ENCODE results near the gene TBC1D14. TPM values are rescaled to one million over a fixed set of nuclear protein-coding genes. Genes with fewer than 3 reads are reported as not detected.

TBC1D14 gene
- total and polyA plus RNA-seq, 2 of the 8 experiments (the other 6 are each of a cell fraction or from before 2014, with no cell fraction given) = 45.6 to 48.2 TPM

GRCh38 chr4:7060346-7061150, 150.9 kb downstream of the TBC1D14 start:
- CTCF ChIA-PET (ENCODE audit: partially characterized antibody) = interaction anchor here (1.7 to 2.9 kb wide), 2 partner anchors 10 to 14 kb away, joined by 5 to 15 read pairs; no protein-coding TSS in a partner anchor
- Histone ChIP-seq H4K8ac (ENCODE audit: extremely low read depth, insufficient read depth, low read length) (no peak overlapping the region), H3K56ac (replicated peaks; ENCODE audit: insufficient read length, low read depth, low read length) (no peak overlapping the region), H2AK5ac (ENCODE audit: low read depth, low read length) (no peak overlapping the region), H2BK120ac (replicated peaks; ENCODE audit: low read depth, low read length) (no peak overlapping the region), H3K36me3 (ENCODE audit: control insufficient read depth in 2 of 4, insufficient read depth in 4 of 4, low read length in 3 of 4) (peaks cover 14 to 48% (median 40%) of the 10 kb centered on the region in 4 experiments), H3K9me3 (ENCODE audit: insufficient read depth in 2 of 2, low read depth in 1 of 2, low read length in 1 of 2) (no peaks in the 10 kb centered on the region), H3K18ac (ENCODE audit: extremely low read depth, low read length) (no peak overlapping the region), H3K4me1 (replicated peaks in 1 of 4; ENCODE audit: control insufficient read depth in 3 of 4, insufficient read depth in 4 of 4, low read length in 3 of 4) (no peaks in the 10 kb centered on the region), H2BK12ac (ENCODE audit: low read depth, low read length) (no peak overlapping the region), H3K79me2 (ENCODE audit: control insufficient read depth in 1 of 2, insufficient read depth in 2 of 2, low read length in 2 of 2) (peaks cover 0 to 11% of the 10 kb centered on the region in 2 experiments; a peak in 2 of 4 replicates), H4K5ac (ENCODE audit: insufficient read length, low read depth, low read length) (no peak overlapping the region), H3K27ac (ENCODE audit: low read depth, low read length) (no peak overlapping the region), H3K27me3 (replicated peaks in 1 of 4; ENCODE audit: control insufficient read depth in 3 of 4, extremely low read depth in 1 of 4, insufficient read depth in 3 of 4, low read length in 3 of 4) (no peaks in the 10 kb centered on the region), H3K14ac (ENCODE audit: insufficient read length) (no peak overlapping the region), H2BK5ac (ENCODE audit: low read depth, low read length) (no peak overlapping the region), H2AFZ (ENCODE audit: low read length) (no peak overlapping the region), H3K4me2 (ENCODE audit: insufficient read depth in 1 of 2, low read depth in 2 of 2, low read length in 2 of 2) (no peak overlapping the region), H4K91ac (replicated peaks; ENCODE audit: insufficient read length, low read length) (no peak overlapping the region), H4K20me1 (replicated peaks in 1 of 2; ENCODE audit: control insufficient read depth in 1 of 2, insufficient read depth in 2 of 2, low read length in 2 of 2) (peaks cover 5 to 22% of the 10 kb centered on the region in 2 experiments), H2BK20ac (ENCODE audit: low read length) (no peak overlapping the region), H2BK15ac (ENCODE audit: low read length) (no peak overlapping the region), H3K4ac (replicated peaks; ENCODE audit: insufficient read length, low read depth, low read length) (no peak overlapping the region), H3K9ac (replicated peaks in 1 of 4; ENCODE audit: extremely low read depth in 1 of 4, low read depth in 3 of 4, low read length in 3 of 4) (no peak overlapping the region), H3K79me1 (ENCODE audit: low read depth, low read length) (no peaks in the 10 kb centered on the region), H3K23me2 (ENCODE audit: low read depth, low read length) (no peaks in the 10 kb centered on the region), H3K4me3 (ENCODE audit: extremely low read depth in 1 of 4, insufficient read depth in 2 of 4, low read depth in 3 of 4, low read length in 4 of 4) (no peak overlapping the region), H3K23ac (ENCODE audit: insufficient read length) (no peak overlapping the region)
- FAIRE-seq (no peak), DNase-seq (ENCODE audit: low read depth in 1 of 2, low spot score in 2 of 2) (no peak)
- POLR2A ChIA-PET (ENCODE audit: partially characterized antibody) = interaction anchor here (1.5 to 6.6 kb wide), 2 partner anchors 11 to 15 kb away, joined by 5 to 36 read pairs; partner anchors contain the start of gene TADA2B
- 90% methylated on average over 20 of the region's 20 CpGs; no CpG with 5 or more reads in 1 of the 2 experiments for WGBS, 2 experiments (ENCODE audit: extremely low coverage in 1 of 2, insufficient coverage in 1 of 2, insufficient read length in 1 of 2, insufficient replicate concordance in 2 of 2, low coverage in 1 of 2, low lambda C conversion rate in 2 of 2, missing lambda C conversion rate in 1 of 2)
- TF ChIP-seq CBX5 (IDR thresholded peaks at IDR 0.05; ENCODE audit: low read depth, low read length) (no peak), SP1 (IDR thresholded peaks at IDR 0.05; ENCODE audit: low read depth, low read length) (no peak), CHD2 (IDR thresholded peaks at IDR 0.05; ENCODE audit: low read length) (no peak), TCF12 (IDR thresholded peaks at IDR 0.05; ENCODE audit: low read depth, low read length) (no peak), CTBP2 (IDR thresholded peaks at IDR 0.05; ENCODE audit: borderline replicate concordance, insufficient read depth, insufficient read length, low read length) (no peak), KDM4A (IDR thresholded peaks at IDR 0.05; ENCODE audit: low read depth, low read length, severe bottlenecking) (no peak), SP2 (IDR thresholded peaks at IDR 0.05; ENCODE audit: low read length) (no peak), TAF1 (IDR thresholded peaks at IDR 0.05; ENCODE audit: low read depth, low read length) (no peak), NANOG (IDR thresholded peaks at IDR 0.05; ENCODE audit: insufficient read depth, low read depth, low read length, poor library complexity, severe bottlenecking) (no peak), SUZ12 (IDR thresholded peaks at IDR 0.05; ENCODE audit: low read length) (no peak), EGR1 (IDR thresholded peaks at IDR 0.05; ENCODE audit: borderline replicate concordance, low read depth, low read length) (no peak), HDAC2 (IDR thresholded peaks at IDR 0.05; ENCODE audit: borderline replicate concordance in 1 of 2, low read depth in 2 of 2, low read length in 2 of 2) (no peak)
